RPMI8226 (cell line): ENCODE results near the gene EXOSC6.
"Not testable (repeated sequence)": the region's sequence is repeated elsewhere in the genome, so short reads cannot be mapped to it uniquely, and the experiment has no call there.

Experiments used
- DNase-seq: peaks from one replicate; pipeline ENCODE4 v3.0.0-alpha.2; 2015

EXOSC6 gene

GRCh38 chr16:70251629-70252354 lies at the start of gene EXOSC6:
TSS of gene EXOSC6 (minus strand) at chr16:70251940. CDS start at chr16:70251900, 40 bp downstream.
- DNase-seq: peak; percentile 98

GRCh38 chr16:70301121-70301520 lies 49.4 kb upstream of the EXOSC6 start:
- no peak for DNase-seq

- DNase-seq: peak; percentile 84
Observed at GRCh38 chr16:70298988-70299938, 47.5 kb upstream of the EXOSC6 start, which contains the start of gene DDX19B. TSS of gene DDX19B (plus strand) at chr16:70299186. CDS start at chr16:70299298, 112 bp downstream.

GRCh38 chr16:70295634-70296033 lies 43.9 kb upstream of the EXOSC6 start:
- DNase-seq: no peak

GRCh38 chr16:70294385-70295025 lies 42.8 kb upstream of the EXOSC6 start:
- DNase-seq: no peak

- not testable (repeated sequence) for DNase-seq
Observed at GRCh38 chr16:70292148-70292547, 40.4 kb upstream of the EXOSC6 start.

- DNase-seq: no peak
Observed at GRCh38 chr16:70290949-70291519, 39.3 kb upstream of the EXOSC6 start.

- peak; percentile 100 for DNase-seq
Observed at GRCh38 chr16:70289229-70290094, 37.7 kb upstream of the EXOSC6 start, which contains the start of gene AARS1. TSS of gene AARS1 (minus strand) at chr16:70289506. CDS start at chr16:70282763, 6,743 bp downstream.

- DNase-seq: not testable (repeated sequence)
Observed at GRCh38 chr16:70287304-70287971, 35.7 kb upstream of the EXOSC6 start.

GRCh38 chr16:70276392-70276791 lies 24.7 kb upstream of the EXOSC6 start:
- no peak for DNase-seq

- DNase-seq: no peak
Observed at GRCh38 chr16:70271696-70272095, 20.0 kb upstream of the EXOSC6 start.

- no peak for DNase-seq
Observed at GRCh38 chr16:70270176-70270575, 18.4 kb upstream of the EXOSC6 start.

- DNase-seq: no peak
Observed at GRCh38 chr16:70269471-70269870, 17.7 kb upstream of the EXOSC6 start.

GRCh38 chr16:70267922-70268321 lies 16.2 kb upstream of the EXOSC6 start:
- DNase-seq: not testable (repeated sequence)

- DNase-seq: peak; percentile 37
Observed at GRCh38 chr16:70267516-70267915, 15.8 kb upstream of the EXOSC6 start.

GRCh38 chr16:70259903-70260302 lies 8.2 kb upstream of the EXOSC6 start:
- DNase-seq: not testable (repeated sequence)

GRCh38 chr16:70258946-70259345 lies 7.2 kb upstream of the EXOSC6 start:
- no peak for DNase-seq

- no peak for DNase-seq
Observed at GRCh38 chr16:70258065-70258464, 6.3 kb upstream of the EXOSC6 start.

GRCh38 chr16:70257391-70257790 lies 5.7 kb upstream of the EXOSC6 start:
- DNase-seq: no peak

GRCh38 chr16:70255574-70255973 lies 3.8 kb upstream of the EXOSC6 start:
- no peak for DNase-seq

GRCh38 chr16:70254965-70255286 lies 3.2 kb upstream of the EXOSC6 start:
- no peak for DNase-seq
